SH-SY5Y (cell line): ENCODE results near the gene RECK.

ENCODE experiments used
- GATA2 ChIP-seq: IDR thresholded peaks from 2 replicates; pipeline ENCODE4 v1.6.1; 2011; ENCODE audit warnings: mild to moderate bottlenecking, low read depth, low read length
- GATA3 ChIP-seq: IDR thresholded peaks from 2 replicates; pipeline ENCODE4 v1.6.1; 2011; ENCODE audit warnings: low read depth, mild to moderate bottlenecking, low read length, moderate library complexity

DNA sequence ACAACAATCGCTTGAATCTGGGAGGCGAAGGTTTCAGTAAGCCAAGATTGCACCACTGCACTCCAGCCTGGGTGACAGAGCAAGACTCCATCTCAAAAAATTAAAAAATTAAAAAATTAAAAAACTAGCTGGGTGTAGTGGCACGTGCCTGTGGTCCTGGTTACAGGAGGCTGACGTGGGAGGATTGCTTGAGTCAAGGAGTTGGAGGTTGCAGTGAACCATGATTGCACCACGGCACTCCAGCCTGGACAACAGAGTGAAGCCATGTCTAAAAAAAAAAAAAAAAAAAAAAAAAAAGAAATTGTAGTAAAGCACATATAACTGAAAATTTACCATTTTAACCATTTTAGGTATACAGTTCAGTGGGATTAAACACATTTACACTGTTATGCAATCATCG, 119.4 kb downstream of the RECK start:
- no peak for TF ChIP-seq GATA2
- TF ChIP-seq GATA3 = no peak
